GM18519 (cell line): ENCODE results near the gene RCOR1.
"Not testable (repeated sequence)": the region's sequence is repeated elsewhere in the genome, so short reads cannot be mapped to it uniquely, and the experiment has no call there.

Experiments
- ATAC-seq: cut with Tn5 transposase; IDR thresholded peaks from one replicate; pipeline ENCODE4 v1.9.1; 2021; ENCODE audit warnings: mild to moderate bottlenecking, moderate library complexity; ENCODE audit not compliant: unreplicated experiment, low FRiP score

Gene RCOR1

GRCh38 chr14:102570334-102570995, 22.0 kb upstream of the RCOR1 start:
- no peak for ATAC-seq

DNA sequence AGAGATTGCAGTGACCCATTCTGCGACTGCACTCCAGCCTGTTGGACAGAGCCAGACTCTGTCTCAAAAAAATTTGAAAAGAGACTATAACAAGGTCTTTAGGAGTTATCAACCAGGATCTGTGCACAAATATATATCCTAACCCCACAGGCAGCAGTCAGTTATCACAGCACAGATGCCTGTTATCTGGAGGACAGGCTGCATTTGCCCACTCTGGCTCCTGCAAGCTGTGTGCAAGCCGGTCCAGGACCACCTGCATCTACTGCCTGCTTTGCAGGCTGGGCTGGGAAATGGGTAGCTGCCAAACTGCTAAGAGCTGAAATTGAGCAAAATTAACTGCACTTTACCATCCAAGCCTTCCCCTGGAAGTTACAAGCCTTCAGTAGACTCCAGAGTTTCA, 21.4 kb upstream of the RCOR1 start:
- ATAC-seq = no peak

DNA sequence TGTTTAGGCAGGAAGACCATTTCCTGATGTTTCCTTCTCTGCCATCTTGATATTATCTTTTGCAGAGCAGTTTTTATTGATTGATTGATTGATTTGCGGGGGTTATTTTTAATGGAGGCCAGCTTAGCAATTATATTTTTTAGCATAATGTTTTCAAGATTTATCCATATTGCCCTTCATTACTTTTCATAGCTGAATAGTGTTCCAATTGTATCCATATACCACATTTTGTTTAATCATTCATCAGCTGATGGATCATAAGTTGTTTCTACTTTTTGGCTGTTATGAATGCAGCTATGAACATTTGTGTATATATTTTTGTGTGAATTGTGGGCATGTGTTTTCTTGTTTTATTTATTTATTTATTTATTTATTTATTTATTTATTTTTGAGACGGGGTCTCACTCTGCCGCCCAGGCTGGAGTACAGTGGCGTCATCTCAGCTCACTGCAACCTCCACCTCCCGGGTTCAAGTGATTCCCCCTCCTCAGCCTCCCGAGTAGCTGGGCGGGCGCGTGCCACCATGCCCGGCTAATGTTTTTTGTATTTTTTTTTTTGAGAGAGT, 20.9 kb upstream of the RCOR1 start:
- ATAC-seq = no peak

GRCh38 chr14:102573161-102573560, 19.3 kb upstream of the RCOR1 start:
- ATAC-seq = not testable (repeated sequence)

DNA sequence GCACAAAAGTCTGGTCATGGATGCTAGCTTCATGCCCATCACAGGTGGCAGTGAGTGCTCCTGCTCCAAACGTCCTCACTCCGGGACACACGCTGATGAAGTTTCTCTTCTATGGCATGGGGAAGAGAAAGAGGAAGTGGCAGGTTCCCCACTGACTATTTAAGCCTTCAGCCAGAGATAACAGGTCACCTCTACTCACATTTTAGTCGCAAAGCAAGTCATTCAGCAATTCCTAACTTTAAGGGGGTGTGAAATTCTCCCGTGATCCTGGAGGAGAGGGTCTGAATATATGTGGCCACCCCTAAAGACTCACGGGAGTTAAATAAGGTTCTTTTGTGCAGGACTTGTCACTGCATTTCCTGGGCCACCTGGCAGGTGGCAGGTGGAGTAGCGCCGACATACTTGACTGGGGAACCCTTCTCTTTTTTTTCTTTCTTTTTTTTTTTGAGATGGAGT, 18.8 kb upstream of the RCOR1 start:
- no peak for ATAC-seq

DNA sequence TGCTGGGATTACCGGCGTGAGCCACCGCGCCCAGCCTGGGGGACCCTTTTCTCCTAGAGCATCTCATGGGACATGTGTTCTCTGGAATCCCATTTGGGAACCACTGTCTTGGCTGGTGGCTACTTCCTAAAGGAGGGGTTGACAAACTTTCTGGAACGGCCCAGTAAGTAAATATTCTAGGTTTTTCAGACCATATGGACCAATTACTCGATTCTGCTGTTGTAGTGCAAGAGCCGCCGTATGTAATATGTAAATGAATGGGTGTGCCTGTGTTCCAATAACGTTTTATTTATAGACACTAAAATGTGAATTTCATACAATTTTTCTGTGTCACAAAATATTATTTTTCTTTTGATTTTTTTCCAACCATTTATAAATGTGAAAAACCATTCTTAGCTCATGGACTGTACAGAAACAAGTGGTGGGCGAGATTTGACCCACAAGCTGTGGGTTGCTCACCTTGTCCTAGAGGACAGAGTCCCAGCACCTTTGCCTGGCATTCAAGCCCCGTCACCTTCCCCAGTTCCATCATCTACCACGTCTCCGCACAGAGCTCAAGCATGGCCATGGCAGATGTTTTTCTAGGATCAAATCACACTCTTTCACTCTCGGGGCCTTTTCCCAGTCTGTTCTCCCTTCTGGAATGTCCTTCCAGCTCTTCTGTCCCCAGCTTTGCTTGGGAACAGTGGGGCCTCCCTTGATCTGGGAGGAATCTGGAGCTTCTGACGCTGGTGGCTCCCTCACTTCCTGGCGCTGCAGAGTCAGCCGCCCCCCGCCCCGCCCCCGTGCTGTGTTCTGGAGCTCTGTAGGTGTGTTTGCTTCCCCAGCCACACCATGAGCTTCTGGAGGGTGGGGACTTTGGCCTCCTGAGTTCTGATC, 17.9 kb upstream of the RCOR1 start:
- ATAC-seq = no peak

DNA sequence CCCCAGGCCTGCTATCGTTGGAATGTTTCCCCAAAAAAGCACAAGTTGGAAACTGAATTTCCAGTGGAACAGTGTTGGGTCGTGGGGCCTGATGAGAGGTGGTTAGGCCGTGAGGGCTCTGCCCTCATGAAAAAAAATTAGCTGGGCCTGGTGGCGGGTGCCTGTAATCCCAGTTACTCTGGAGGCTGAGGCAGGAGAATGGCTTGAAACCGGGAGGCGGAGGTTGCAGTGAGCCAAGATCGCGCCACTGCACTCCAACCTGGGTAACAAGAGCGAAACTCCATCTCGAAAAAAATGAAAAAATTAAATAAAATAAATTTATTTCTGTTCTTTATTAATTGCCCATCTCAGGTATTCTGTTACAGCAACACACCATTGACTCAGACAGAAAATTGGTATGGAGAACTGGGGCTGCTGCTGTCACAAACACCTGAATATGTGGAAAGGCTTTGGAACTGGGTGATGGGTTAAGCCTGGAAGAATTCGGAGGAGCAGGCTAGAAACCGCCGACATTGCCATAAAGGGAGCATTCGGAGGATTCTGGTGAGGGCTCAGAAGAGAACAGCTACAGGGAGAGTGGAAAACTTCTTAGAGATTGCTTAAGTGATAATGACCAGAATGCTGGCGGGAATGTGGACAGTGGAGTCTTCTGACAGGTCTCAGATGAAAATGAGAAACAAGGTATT, 17.1 kb upstream of the RCOR1 start:
- ATAC-seq = no peak

DNA sequence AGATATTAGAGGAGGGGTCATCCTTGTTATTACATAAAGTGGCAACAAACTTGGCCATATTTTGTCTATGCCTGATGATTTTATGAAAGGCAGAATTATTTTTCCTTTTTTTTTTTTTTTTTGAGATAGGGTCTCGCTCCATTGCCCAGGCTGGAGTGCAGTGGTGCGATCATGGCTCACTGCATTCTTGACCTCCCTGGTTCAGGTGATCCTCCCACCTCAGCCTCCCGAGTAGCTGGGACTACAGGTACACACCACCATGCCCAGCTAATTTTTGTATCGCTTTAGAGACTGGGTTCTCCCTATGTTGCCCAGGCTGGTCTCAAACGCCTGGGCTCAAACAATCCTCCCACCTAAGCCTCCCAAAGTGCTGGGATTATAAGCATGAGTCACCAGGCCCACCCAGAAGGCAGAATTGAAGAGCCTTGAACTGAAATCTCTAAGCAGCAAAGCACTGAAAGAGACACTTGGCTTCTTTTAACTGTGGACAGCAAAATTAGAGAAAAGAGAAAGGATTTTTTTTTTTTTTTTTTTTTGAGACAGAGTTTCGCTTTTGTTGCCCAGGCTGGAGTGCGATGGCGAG, 16.5 kb upstream of the RCOR1 start:
- ATAC-seq = not testable (repeated sequence)

DNA sequence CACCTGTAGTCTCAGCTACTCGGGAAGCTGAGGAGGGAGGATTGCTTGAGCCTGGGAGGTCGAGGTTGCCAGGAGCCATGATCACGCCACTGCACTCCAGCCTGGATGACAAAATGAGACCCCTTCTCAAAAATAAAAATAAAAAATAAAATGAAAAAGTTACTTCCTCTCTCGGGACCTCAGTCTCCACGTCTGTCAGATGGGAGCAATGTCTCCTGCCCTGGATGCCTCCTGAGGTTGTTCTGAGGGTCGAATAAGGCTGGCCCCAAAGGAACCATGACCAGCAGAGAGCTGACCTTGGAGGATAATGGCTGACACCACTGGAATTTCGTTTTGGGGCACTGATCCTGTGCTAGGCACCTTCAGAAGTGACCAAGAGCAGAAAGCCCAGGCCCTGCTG, 13.6 kb upstream of the RCOR1 start:
- ATAC-seq = no peak

GRCh38 chr14:102579696-102580549, 12.5 kb upstream of the RCOR1 start:
- no peak for ATAC-seq

GRCh38 chr14:102580550-102581110, 11.8 kb upstream of the RCOR1 start:
- ATAC-seq = no peak

DNA sequence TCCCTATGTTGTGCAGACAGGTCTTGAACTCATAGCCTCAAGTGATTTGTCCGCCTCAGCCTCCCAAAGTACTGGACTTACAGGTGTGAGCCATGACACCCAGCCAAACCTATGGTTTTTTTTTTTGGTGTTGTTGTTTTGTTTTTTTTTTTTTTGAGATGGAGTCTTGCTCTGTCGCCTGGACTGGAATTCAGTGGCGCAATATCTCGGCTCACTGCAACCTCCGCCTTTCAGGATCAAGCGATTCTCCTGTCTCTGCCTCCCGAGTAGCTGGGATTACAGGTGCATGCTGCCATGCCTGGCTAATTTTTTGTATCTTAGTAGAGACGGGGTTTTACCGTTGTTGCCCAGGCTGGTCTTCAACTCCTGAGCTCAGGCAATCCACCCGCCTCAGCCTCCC, 11.3 kb upstream of the RCOR1 start:
- no peak for ATAC-seq

DNA sequence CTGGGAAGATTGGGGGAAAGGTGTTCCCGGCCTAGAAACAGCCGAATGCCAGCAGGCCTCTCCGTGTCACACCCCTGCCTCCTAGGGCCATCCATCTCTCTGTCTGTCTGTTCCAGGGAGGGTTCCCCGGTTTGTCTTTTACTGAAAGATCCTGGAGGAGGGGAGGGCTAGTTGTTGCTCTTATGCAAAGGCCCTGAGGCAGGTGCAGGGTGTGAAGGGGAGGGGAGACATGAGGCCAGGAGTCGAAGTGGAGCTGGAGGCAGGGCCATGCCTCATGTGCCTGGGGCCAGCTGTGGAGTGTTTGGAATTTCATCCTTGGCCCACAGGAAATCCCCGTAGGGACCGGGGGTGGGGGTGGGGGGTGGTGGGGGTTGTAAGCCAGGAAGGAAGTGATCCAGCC, 8.7 kb upstream of the RCOR1 start:
- no peak for ATAC-seq

- ATAC-seq = no peak
Measured at GRCh38 chr14:102584871-102585869, 7.3 kb upstream of the RCOR1 start.

DNA sequence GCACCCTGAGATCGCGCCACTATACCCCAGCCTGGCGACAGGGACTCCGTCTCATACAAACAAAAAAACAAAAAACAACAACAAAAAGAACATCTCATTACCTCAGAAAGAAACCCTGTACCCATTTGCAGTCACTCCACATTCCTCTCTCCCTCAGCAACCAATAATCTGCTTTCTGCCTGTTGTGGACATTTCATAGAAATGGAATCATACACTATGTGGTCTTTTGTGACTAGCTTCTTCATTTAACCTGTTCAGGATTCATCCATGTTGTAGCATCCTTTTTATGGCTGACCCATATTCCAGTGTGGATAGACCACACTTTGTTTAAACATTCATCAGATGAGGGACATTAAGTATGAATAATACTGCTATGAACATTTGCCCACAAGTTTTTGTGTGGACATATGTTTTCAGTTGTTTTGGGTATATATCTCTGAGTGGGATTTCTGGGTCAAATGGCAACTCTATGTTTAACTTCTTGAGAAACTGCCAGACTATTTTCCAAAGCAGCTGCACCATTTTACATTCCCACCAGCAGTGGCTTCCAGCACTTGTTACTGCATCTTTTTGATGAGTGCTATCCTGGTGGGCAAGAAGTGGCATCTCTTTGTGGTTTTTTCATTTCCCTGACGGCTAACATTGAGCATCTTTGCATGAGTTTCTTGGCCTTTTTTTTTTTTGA, 5.9 kb upstream of the RCOR1 start:
- ATAC-seq = no peak

DNA sequence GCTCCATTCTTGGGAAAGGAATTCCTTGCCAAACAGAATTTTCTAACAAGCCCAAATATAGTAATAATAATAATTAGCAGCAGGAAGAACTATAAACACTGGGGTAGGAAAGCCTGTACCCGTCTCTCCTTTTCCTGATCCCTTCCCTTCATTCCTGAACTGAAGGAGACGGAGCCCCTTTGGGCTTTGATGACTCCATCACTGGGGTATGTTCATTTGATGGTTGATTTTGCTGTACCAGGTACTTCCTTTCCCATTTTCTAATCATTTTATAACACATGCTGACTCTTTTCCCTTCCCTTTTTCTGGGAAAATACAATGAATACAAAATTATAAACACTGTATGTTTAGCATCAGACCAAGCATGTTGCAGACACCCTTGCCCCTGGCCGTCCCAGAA, 3.6 kb upstream of the RCOR1 start:
- ATAC-seq = no peak

DNA sequence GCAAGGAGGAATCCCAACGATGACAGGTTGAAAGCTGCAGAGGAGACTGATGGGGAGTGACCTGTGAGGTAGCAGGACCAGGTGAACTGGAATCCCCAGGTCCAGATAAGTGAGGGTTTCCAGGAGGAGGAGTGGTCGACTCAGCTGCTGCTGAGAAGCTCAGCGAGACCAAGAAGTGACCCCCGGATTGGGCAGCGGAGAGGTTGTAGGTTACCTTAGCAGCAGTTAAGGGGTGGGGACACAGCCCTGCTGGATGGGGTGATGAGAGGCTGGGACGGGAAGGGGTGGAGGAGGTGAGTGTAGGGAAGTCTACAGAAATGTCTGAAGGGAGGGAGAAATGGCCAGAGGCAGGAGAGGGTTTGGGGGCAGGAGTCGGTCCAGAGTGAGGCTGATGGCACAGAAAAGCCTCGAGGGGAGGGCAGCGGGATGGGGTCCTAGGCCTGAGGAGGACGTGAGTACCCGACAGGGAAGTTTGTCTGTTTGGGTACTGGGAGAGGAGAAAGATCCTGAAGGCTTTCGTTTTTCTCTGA, 2.6 kb upstream of the RCOR1 start:
- no peak for ATAC-seq
